Measurements from ENCODE around the gene RPSA. TPM values are rescaled to one million over a fixed set of nuclear protein-coding genes. Genes with fewer than 3 reads are reported as not detected.
"Not testable (repeated sequence)": the region's sequence is repeated elsewhere in the genome, so short reads cannot be mapped to it uniquely, and the experiment has no call there.

The RPSA gene
- total RNA-seq, 2 experiments from 2014 or later = 1,232 to 1,591 TPM

DNA sequence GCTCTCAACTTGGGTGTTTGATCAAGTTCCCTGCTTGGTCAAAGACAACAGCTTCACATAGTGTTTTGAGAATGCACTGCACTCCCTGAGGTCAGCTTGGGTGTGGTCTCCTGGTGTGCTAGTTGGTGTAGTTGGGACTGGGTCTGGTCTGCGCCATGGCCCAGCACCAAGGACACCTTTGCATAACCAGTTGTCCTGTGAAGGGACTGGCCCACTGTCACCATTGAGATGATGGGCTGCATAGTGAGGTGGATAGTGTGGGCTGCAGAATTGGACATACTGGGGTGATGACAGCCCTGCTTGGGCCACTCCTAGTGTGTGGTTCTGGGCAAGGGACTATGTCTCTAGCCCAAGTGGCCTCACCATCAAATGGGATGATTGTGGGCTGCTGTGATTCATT lies 9.5 kb downstream of the RPSA start:
- CTCF ChIA-PET = interaction anchor here (0.7 to 4.4 kb wide), 2 partner anchors 9 to 32 kb away, joined by 4 to 30 read pairs; partner anchors contain the start of gene RPSA
- Mint-ChIP-seq H3K4me1 (peaks cover 10% of the 10 kb centered on the region), H3K27me3 (no peaks in the 10 kb centered on the region), H3K9me3 (ENCODE audit: low read depth) (no peaks in the 10 kb centered on the region), H3K27ac (peak overlapping the region; percentile 42), H3K36me3 (peaks cover 31% of the 10 kb centered on the region), H3K4me3 (no peak overlapping the region)
- DNase-seq (no peak), ATAC-seq (peak; percentile 38)

- peaks cover 22% of the 10 kb centered on the region for H3K36me3 Mint-ChIP-seq
- not testable (repeated sequence) for H3K4me3 Mint-ChIP-seq; H3K4me1 Mint-ChIP-seq; H3K27ac Mint-ChIP-seq; H3K9me3 Mint-ChIP-seq (ENCODE audit: low read depth); DNase-seq; ATAC-seq; H3K27me3 Mint-ChIP-seq
- CTCF ChIA-PET = interaction anchor here (0.7 to 4.4 kb wide), 3 partner anchors 8 to 83 kb away, joined by 3 to 30 read pairs (median 3); partner anchors contain the start of gene RPSA
Measured at GRCh38 chr3:39416998-39417397, 10.5 kb downstream of the RPSA start.

DNA sequence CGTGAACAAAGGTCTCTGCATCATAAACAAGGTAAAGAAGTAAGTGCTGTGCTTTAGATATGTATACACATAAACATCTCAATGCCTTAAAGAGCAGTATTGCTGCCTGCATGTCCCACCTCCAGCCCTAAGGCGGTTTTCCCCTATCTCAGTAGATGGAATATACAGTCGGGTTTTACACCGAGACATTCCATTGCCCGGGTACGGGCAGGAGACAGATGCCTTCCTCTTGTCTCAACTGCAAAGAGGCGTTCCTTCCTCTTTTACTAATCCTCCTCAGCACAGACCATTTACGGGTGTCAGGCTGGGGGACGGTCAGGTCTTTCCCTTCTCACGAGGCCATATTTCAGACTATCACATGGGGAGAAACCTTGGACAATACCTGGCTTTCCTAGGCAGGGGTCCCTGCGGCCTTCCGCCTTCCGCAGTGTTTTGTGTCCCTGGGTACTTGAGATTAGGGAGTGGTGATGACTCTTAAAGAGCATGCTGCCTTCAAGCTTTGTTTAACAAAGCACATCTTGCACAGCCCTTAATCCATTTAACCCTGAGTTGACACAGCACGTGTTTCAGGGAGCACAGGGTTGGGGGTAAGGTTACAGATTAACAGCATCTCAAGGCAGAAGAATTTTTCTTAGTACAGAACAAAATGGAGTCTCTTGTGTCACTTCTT lies 12.2 kb downstream of the RPSA start:
- H3K27ac Mint-ChIP-seq; H3K4me3 Mint-ChIP-seq; H3K36me3 Mint-ChIP-seq; H3K9me3 Mint-ChIP-seq (ENCODE audit: low read depth); H3K4me1 Mint-ChIP-seq; H3K27me3 Mint-ChIP-seq; DNase-seq; CTCF ChIA-PET; ATAC-seq: not testable (repeated sequence)

- H3K4me1 Mint-ChIP-seq = no peaks in the 10 kb centered on the region
- no peak for DNase-seq
- no peaks in the 10 kb centered on the region for H3K9me3 Mint-ChIP-seq (ENCODE audit: low read depth)
- no peak for ATAC-seq
- no peak overlapping the region for H3K27ac Mint-ChIP-seq
- peaks cover 1% of the 10 kb centered on the region for H3K36me3 Mint-ChIP-seq
- no peaks in the 10 kb centered on the region for H3K27me3 Mint-ChIP-seq
- CTCF ChIA-PET = no interaction called here
- no peak overlapping the region for H3K4me3 Mint-ChIP-seq
Measured at GRCh38 chr3:39419742-39420315, 13.3 kb downstream of the RPSA start.

GRCh38 chr3:39420543-39420942 lies 14.0 kb downstream of the RPSA start:
- no peaks in the 10 kb centered on the region for H3K4me1 Mint-ChIP-seq
- CTCF ChIA-PET = no interaction called here
- no peaks in the 10 kb centered on the region for H3K9me3 Mint-ChIP-seq (ENCODE audit: low read depth)
- H3K36me3 Mint-ChIP-seq = no peaks in the 10 kb centered on the region
- DNase-seq (no peak), ATAC-seq (no peak)
- H3K27ac Mint-ChIP-seq = no peak overlapping the region
- H3K4me3 Mint-ChIP-seq = no peak overlapping the region
- no peaks in the 10 kb centered on the region for H3K27me3 Mint-ChIP-seq

- Mint-ChIP-seq H3K9me3 (ENCODE audit: low read depth) (no peaks in the 10 kb centered on the region), H3K4me3 (no peak overlapping the region), H3K27ac (no peak overlapping the region), H3K27me3 (no peaks in the 10 kb centered on the region), H3K36me3 (no peaks in the 10 kb centered on the region), H3K4me1 (no peaks in the 10 kb centered on the region)
- ATAC-seq = no peak
- CTCF ChIA-PET = interaction anchor here (1.2 kb wide), 1 partner anchor 24 kb away, joined by 3 read pairs; no protein-coding TSS in a partner anchor
- DNase-seq = no peak
Measured at GRCh38 chr3:39423436-39423970, 17.0 kb downstream of the RPSA start.

GRCh38 chr3:39426312-39426711 lies 19.8 kb downstream of the RPSA start:
- Mint-ChIP-seq H3K27me3 (peaks cover 6% of the 10 kb centered on the region), H3K9me3 (ENCODE audit: low read depth) (no peaks in the 10 kb centered on the region), H3K4me3 (no peak overlapping the region), H3K36me3 (no peaks in the 10 kb centered on the region), H3K27ac (no peak overlapping the region), H3K4me1 (no peaks in the 10 kb centered on the region)
- no peak for DNase-seq
- no peak for ATAC-seq
- CTCF ChIA-PET = interaction anchor here (1.7 kb wide), 1 partner anchor 21 kb away, joined by 7 read pairs; no protein-coding TSS in a partner anchor

- Mint-ChIP-seq H3K27ac (no peak overlapping the region), H3K4me1 (no peaks in the 10 kb centered on the region), H3K4me3 (no peak overlapping the region), H3K36me3 (no peaks in the 10 kb centered on the region), H3K27me3 (peaks cover 6% of the 10 kb centered on the region), H3K9me3 (ENCODE audit: low read depth) (no peaks in the 10 kb centered on the region)
- no peak for ATAC-seq
- CTCF ChIA-PET = interaction anchor here (1.7 kb wide), 1 partner anchor 19 kb away, joined by 7 read pairs; no protein-coding TSS in a partner anchor
- DNase-seq = no peak
Measured at GRCh38 chr3:39427506-39427905, 21.0 kb downstream of the RPSA start.

- Mint-ChIP-seq H3K27ac (no peak overlapping the region), H3K9me3 (ENCODE audit: low read depth) (no peaks in the 10 kb centered on the region), H3K4me1 (no peaks in the 10 kb centered on the region), H3K4me3 (no peak overlapping the region), H3K36me3 (no peaks in the 10 kb centered on the region), H3K27me3 (peaks cover 6% of the 10 kb centered on the region)
- DNase-seq (no peak), ATAC-seq (no peak)
- CTCF ChIA-PET = no interaction called here
Measured at GRCh38 chr3:39428745-39429201, 22.3 kb downstream of the RPSA start.

DNA sequence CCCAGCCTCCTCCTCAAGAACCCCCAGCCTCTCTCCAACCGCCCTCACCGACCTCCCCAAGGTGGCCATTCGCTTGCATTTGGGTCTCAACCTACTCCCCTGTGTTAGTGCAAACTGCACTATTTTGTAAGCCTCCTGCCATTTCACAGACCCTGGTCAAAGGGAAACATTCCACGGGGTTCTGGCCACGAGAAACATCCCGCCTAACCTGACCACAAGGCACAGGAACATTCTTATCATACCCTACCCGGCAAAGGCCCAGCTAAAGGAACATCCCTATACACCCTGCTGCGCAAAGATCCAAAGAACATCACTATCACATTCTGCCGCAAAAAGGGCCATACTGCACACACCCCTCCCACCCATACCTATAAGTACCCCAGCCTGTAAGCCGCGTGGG lies 22.9 kb downstream of the RPSA start:
- Mint-ChIP-seq H3K4me3 (no peak overlapping the region), H3K27me3 (peaks cover 6% of the 10 kb centered on the region), H3K27ac (no peak overlapping the region), H3K9me3 (ENCODE audit: low read depth) (no peaks in the 10 kb centered on the region), H3K36me3 (no peaks in the 10 kb centered on the region), H3K4me1 (peaks cover 2% of the 10 kb centered on the region)
- CTCF ChIA-PET = no interaction called here
- no peak for ATAC-seq
- DNase-seq = no peak

- CTCF ChIA-PET = interaction anchor here (1.0 kb wide), 1 partner anchor 17 kb away, joined by 4 read pairs; no protein-coding TSS in a partner anchor
- no peak overlapping the region for H3K27ac Mint-ChIP-seq
- ATAC-seq (no peak), DNase-seq (no peak)
- peaks cover 6% of the 10 kb centered on the region for H3K27me3 Mint-ChIP-seq
- H3K36me3 Mint-ChIP-seq = no peaks in the 10 kb centered on the region
- H3K4me3 Mint-ChIP-seq = no peak overlapping the region
- H3K4me1 Mint-ChIP-seq = peaks cover 3% of the 10 kb centered on the region
- H3K9me3 Mint-ChIP-seq (ENCODE audit: low read depth) = no peaks in the 10 kb centered on the region
Measured at GRCh38 chr3:39432342-39432741, 25.8 kb downstream of the RPSA start.

DNA sequence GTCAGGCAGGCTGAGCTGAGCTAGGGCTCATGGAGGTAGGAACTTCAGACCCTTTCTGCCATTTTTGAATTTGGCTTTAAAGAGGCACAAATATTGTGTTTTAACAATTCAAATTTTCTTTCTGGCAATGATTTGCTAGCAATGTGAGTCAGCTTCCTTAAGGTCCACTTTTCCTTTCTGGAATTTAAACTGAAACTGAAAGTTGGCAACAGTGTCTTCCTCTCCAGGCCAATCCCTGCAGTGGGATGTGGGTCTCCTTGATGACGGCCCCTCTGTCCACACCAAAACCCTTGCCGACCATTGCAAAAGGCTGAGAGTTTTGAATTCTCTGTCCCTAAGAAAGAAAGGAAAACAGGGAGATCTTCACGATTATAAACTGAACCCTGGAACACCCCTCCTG lies 27.1 kb downstream of the RPSA start:
- Mint-ChIP-seq H3K36me3 (no peaks in the 10 kb centered on the region), H3K9me3 (ENCODE audit: low read depth) (no peaks in the 10 kb centered on the region), H3K4me1 (peaks cover 3% of the 10 kb centered on the region), H3K4me3 (no peak overlapping the region), H3K27me3 (peaks cover 6% of the 10 kb centered on the region), H3K27ac (no peak overlapping the region)
- no peak for DNase-seq
- CTCF ChIA-PET = no interaction called here
- ATAC-seq = no peak

- CTCF ChIA-PET = interaction anchor here (1.5 kb wide), 1 partner anchor 13 kb away, joined by 4 read pairs; no protein-coding TSS in a partner anchor
- Mint-ChIP-seq H3K4me3 (no peak overlapping the region), H3K4me1 (peaks cover 3% of the 10 kb centered on the region), H3K9me3 (ENCODE audit: low read depth) (no peaks in the 10 kb centered on the region), H3K27ac (no peak overlapping the region), H3K27me3 (peaks cover 6% of the 10 kb centered on the region), H3K36me3 (no peaks in the 10 kb centered on the region)
- peak; percentile 53 for DNase-seq
- ATAC-seq = peak; percentile 67
Measured at GRCh38 chr3:39434574-39434973, 28.1 kb downstream of the RPSA start.
